WTC11 (cell line): Measurements from ENCODE around the gene TP53I13. TPM values are rescaled to one million over a fixed set of nuclear protein-coding genes. Genes with fewer than 3 reads are reported as not detected.

ENCODE experiments used
- ATAC-seq: fragments of 200-7000 bp; cut with Tn5 transposase; 2 replicates; pipeline ENCODE4 v1.10.0; 2021; ENCODE audit warnings: mild to moderate bottlenecking, moderate library complexity
- CTCF ChIA-PET: fragments of 300-600 bp; sonication (Branson Sonifier 250); formaldehyde crosslinking; loops from one replicate; lab custom pipeline; 2021; ENCODE audit warnings: antibody characterized with exemption; lab: Charles Lee
- POLR2A ChIA-PET: fragments of 350-600 bp; sonication (Branson Sonifier 250); formaldehyde crosslinking; loops from one replicate; lab custom pipeline; 2021; ENCODE audit warnings: antibody characterized with exemption; lab: Charles Lee
- DNase-seq: peaks from one replicate; pipeline ENCODE4 v3.0.0; 2021; ENCODE audit warnings: low spot score
- H3K27ac Mint-ChIP-seq: 2 replicates; pipeline ENCODE4 v1.8.0; 2021; ENCODE audit warnings: mixed read lengths
- H3K27me3 Mint-ChIP-seq: 2 replicates; pipeline ENCODE4 v1.8.0; 2021; ENCODE audit warnings: low read depth, mild to moderate bottlenecking, moderate library complexity, mixed read lengths
- H3K36me3 Mint-ChIP-seq: 2 replicates; pipeline ENCODE4 v1.8.0; 2021; ENCODE audit warnings: mixed read lengths
- H3K4me1 Mint-ChIP-seq: 2 replicates; pipeline ENCODE4 v1.8.0; 2022; ENCODE audit warnings: mixed read lengths
- H3K4me3 Mint-ChIP-seq: 2 replicates; pipeline ENCODE4 v1.8.0; 2021; ENCODE audit warnings: mild to moderate bottlenecking, moderate library complexity, mixed read lengths
- H3K9me3 Mint-ChIP-seq: 2 replicates; pipeline ENCODE4 v1.8.0; 2021; ENCODE audit warnings: mixed read lengths
- ATF3 ChIP-seq: sonication (generic); formaldehyde crosslinking; conservative IDR thresholded peaks from 2 replicates; pipeline ENCODE4 v1.8.1; 2022; ENCODE audit warnings: mild to moderate bottlenecking, missing genetic modification reagents
- ETV6 ChIP-seq: sonication (generic); formaldehyde crosslinking; IDR thresholded peaks from 2 replicates; pipeline ENCODE4 v1.8.1; 2022; ENCODE audit warnings: mild to moderate bottlenecking, missing genetic modification reagents
- FOXP4 ChIP-seq: sonication (generic); formaldehyde crosslinking; IDR thresholded peaks from 2 replicates; pipeline ENCODE4 v1.8.0; 2022; ENCODE audit warnings: mild to moderate bottlenecking, missing genetic modification reagents
- GABPB1 ChIP-seq: sonication (generic); formaldehyde crosslinking; IDR thresholded peaks from 2 replicates; pipeline ENCODE4 v1.8.1; 2023; ENCODE audit warnings: mild to moderate bottlenecking, missing genetic modification reagents
- MLX ChIP-seq: sonication (generic); formaldehyde crosslinking; IDR thresholded peaks from 2 replicates; pipeline ENCODE4 v1.8.1; 2023; ENCODE audit warnings: mild to moderate bottlenecking, missing genetic modification reagents, moderate library complexity
- NFATC4 ChIP-seq: fragments of 250-450 bp; sonication (Bioruptor Pico); IDR thresholded peaks from 2 replicates; pipeline ENCODE4 v1.9.0; 2021; ENCODE audit warnings: mild to moderate bottlenecking
- NFE2L1 ChIP-seq: sonication (generic); formaldehyde crosslinking; IDR thresholded peaks from 2 replicates; pipeline ENCODE4 v1.8.1; 2023; ENCODE audit warnings: missing genetic modification reagents
- NR2C2 ChIP-seq: sonication (generic); formaldehyde crosslinking; IDR thresholded peaks from 2 replicates; pipeline ENCODE4 v1.8.0; 2022; ENCODE audit warnings: mild to moderate bottlenecking, missing genetic modification reagents
- RELA ChIP-seq: sonication (generic); formaldehyde crosslinking; IDR thresholded peaks from 2 replicates; pipeline ENCODE4 v1.8.1; 2022; ENCODE audit warnings: missing genetic modification reagents, mild to moderate bottlenecking, borderline replicate concordance
- RORB ChIP-seq: fragments of 250-450 bp; sonication (Bioruptor Pico); IDR thresholded peaks from 2 replicates; pipeline ENCODE4 v1.9.0; 2021; ENCODE audit warnings: mild to moderate bottlenecking
- SP1 ChIP-seq: sonication (generic); formaldehyde crosslinking; conservative IDR thresholded peaks from 2 replicates; pipeline ENCODE4 v1.8.1; 2022; ENCODE audit warnings: missing genetic modification reagents
- ZNF121 ChIP-seq: sonication (generic); formaldehyde crosslinking; IDR thresholded peaks from 2 replicates; pipeline ENCODE4 v1.8.0; 2023; ENCODE audit warnings: missing genetic modification reagents
- ZSCAN18 ChIP-seq: fragments of 250-450 bp; sonication (Bioruptor Pico); IDR thresholded peaks from 2 replicates; pipeline ENCODE4 v2.1.2; 2022; ENCODE audit warnings: mild to moderate bottlenecking, moderate library complexity
- total RNA-seq: library from RNA; stranded (reverse); gene quantifications from 3 replicates; pipeline ENCODE4 v1.2.3, GENCODE V29; 2021
- TF ChIP-seq, protein P1 (sequence below): sonication (generic); formaldehyde crosslinking; IDR thresholded peaks from 2 replicates; pipeline ENCODE4 v1.8.1; 2022; ENCODE audit warnings: mild to moderate bottlenecking, moderate library complexity, missing genetic modification reagents
- TF ChIP-seq, protein P2 (sequence below): sonication (generic); formaldehyde crosslinking; IDR thresholded peaks from 2 replicates; pipeline ENCODE4 v1.8.1; 2022; ENCODE audit warnings: missing genetic modification reagents, borderline replicate concordance
- TF ChIP-seq, protein P3 (sequence below): sonication (generic); formaldehyde crosslinking; IDR thresholded peaks from 2 replicates; pipeline ENCODE4 v1.8.1; 2023; ENCODE audit warnings: mild to moderate bottlenecking, missing genetic modification reagents
- TF ChIP-seq, protein P4 (sequence below): sonication (generic); formaldehyde crosslinking; IDR thresholded peaks from 2 replicates; pipeline ENCODE4 v1.8.0; 2022; ENCODE audit warnings: mild to moderate bottlenecking, missing genetic modification reagents

TP53I13 gene
- total RNA-seq, 1 experiment from 2014 or later = 41.9 TPM

DNA sequence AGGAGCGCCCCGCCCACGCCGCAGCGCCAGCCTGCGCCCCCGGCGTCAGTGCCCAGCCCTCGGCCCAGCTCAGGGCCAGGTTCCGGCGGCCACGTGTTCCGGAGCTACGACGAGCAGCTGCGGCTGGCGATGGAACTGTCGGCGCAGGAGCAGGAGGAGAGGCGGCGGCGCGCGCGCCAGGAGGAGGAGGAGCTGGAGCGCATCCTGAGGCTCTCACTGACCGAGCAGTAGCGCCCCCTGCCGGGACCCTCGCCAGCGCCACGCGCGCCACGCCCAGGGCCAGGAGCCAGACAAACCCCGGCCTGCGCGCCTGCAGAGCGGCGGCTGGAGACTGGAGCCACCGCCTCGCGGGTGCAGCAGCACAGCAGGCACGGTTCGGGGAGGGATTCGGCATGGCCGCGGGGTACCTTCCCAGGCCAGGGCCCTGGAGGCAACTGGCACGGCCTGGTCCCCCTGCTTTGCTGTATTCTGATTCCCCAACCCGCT, 44.9 kb downstream of the TP53I13 start (continued):
- TF ChIP-seq, protein P1, sequence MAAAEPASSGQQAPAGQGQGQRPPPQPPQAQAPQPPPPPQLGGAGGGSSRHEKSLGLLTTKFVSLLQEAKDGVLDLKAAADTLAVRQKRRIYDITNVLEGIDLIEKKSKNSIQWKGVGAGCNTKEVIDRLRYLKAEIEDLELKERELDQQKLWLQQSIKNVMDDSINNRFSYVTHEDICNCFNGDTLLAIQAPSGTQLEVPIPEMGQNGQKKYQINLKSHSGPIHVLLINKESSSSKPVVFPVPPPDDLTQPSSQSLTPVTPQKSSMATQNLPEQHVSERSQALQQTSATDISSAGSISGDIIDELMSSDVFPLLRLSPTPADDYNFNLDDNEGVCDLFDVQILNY (CRISPR knock-in tag) = peak; percentile 97
- no peak for TF ChIP-seq RORB (CRISPR knock-in tag)
- TF ChIP-seq FOXP4 = peak; percentile 98
- TF ChIP-seq, protein P2, sequence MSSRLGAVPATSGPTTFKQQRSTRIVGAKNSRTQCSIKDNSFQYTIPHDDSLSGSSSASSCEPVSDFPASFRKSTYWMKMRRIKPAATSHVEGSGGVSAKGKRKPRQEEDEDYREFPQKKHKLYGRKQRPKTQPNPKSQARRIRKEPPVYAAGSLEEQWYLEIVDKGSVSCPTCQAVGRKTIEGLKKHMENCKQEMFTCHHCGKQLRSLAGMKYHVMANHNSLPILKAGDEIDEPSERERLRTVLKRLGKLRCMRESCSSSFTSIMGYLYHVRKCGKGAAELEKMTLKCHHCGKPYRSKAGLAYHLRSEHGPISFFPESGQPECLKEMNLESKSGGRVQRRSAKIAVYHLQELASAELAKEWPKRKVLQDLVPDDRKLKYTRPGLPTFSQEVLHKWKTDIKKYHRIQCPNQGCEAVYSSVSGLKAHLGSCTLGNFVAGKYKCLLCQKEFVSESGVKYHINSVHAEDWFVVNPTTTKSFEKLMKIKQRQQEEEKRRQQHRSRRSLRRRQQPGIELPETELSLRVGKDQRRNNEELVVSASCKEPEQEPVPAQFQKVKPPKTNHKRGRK = no peak
- TF ChIP-seq, protein P3, sequence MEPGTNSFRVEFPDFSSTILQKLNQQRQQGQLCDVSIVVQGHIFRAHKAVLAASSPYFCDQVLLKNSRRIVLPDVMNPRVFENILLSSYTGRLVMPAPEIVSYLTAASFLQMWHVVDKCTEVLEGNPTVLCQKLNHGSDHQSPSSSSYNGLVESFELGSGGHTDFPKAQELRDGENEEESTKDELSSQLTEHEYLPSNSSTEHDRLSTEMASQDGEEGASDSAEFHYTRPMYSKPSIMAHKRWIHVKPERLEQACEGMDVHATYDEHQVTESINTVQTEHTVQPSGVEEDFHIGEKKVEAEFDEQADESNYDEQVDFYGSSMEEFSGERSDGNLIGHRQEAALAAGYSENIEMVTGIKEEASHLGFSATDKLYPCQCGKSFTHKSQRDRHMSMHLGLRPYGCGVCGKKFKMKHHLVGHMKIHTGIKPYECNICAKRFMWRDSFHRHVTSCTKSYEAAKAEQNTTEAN (CRISPR knock-in tag) = peak; percentile 92
- no peak for TF ChIP-seq NFATC4 (CRISPR knock-in tag)
- no peak for TF ChIP-seq NR2C2 (CRISPR knock-in tag)
- TF ChIP-seq ATF3 (CRISPR knock-in tag) = 0 out of 2 replicates have a peak, but pooled peaks have one; percentile 70
- peak; percentile 98 for TF ChIP-seq ETV6
- peak; percentile 85; the same call in 1 of the 2 replicates for TF ChIP-seq RELA (CRISPR knock-in tag)
- TF ChIP-seq, all 79 proteins: peak for 47

GRCh38 chr17:29613856-29614255, 45.4 kb downstream of the TP53I13 start:
- POLR2A ChIA-PET = interaction anchor here (0.8 to 1.1 kb wide), 3 partner anchors 9 to 21 kb away, joined by 3 read pairs; partner anchors contain the start of genes ANKRD13B and CORO6
- H3K9me3 Mint-ChIP-seq = no peaks in the 10 kb centered on the region
- H3K4me1 Mint-ChIP-seq = peaks cover 28% of the 10 kb centered on the region
- CTCF ChIA-PET = interaction anchor here (0.6 to 9.2 kb wide), 26 partner anchors 9 to 467 kb away, joined by 3 to 272 read pairs (median 6); partner anchors contain the start of genes ABHD15, ANKRD13B, CORO6 and SSH2
- no peak for TF ChIP-seq ZSCAN18
- 0 out of 2 replicates have a peak, but pooled peaks have one; percentile 10 for TF ChIP-seq ZNF121 (CRISPR knock-in tag)
- TF ChIP-seq, all 79 proteins: peak for 1
- ATAC-seq (peak; percentile 3), DNase-seq (no peak)
- H3K27me3 Mint-ChIP-seq = peaks cover 59% of the 10 kb centered on the region
- H3K4me3 Mint-ChIP-seq = peak overlapping the region; percentile 61
- H3K27ac Mint-ChIP-seq = no peak overlapping the region
- peaks cover 4% of the 10 kb centered on the region; the same call in 1 of the 2 replicates for H3K36me3 Mint-ChIP-seq

GRCh38 chr17:29614349-29615047, 46.0 kb downstream of the TP53I13 start:
- peak overlapping the region; percentile 80 for H3K4me3 Mint-ChIP-seq
- peaks cover 4% of the 10 kb centered on the region; the same call in 1 of the 2 replicates for H3K36me3 Mint-ChIP-seq
- ATAC-seq (no peak), DNase-seq (no peak)
- ChIA-PET CTCF (interaction anchor here (0.9 to 9.2 kb wide), 18 partner anchors 8 to 435 kb away, joined by 3 to 272 read pairs (median 9); partner anchors contain the start of genes ABHD15, ANKRD13B, CORO6 and MYO18A), POLR2A (interaction anchor here (1.3 kb wide), 1 partner anchor 23 kb away, joined by 3 read pairs; no protein-coding TSS in a partner anchor)
- H3K9me3 Mint-ChIP-seq = no peaks in the 10 kb centered on the region
- H3K4me1 Mint-ChIP-seq = peaks cover 30% of the 10 kb centered on the region
- H3K27me3 Mint-ChIP-seq = peaks cover 62% of the 10 kb centered on the region
- H3K27ac Mint-ChIP-seq = no peak overlapping the region
- TF ChIP-seq MLX (no peak), SP1 (CRISPR knock-in tag) (no peak), GABPB1 (CRISPR knock-in tag) (no peak), NFE2L1 (no peak)
- TF ChIP-seq, protein P4, sequence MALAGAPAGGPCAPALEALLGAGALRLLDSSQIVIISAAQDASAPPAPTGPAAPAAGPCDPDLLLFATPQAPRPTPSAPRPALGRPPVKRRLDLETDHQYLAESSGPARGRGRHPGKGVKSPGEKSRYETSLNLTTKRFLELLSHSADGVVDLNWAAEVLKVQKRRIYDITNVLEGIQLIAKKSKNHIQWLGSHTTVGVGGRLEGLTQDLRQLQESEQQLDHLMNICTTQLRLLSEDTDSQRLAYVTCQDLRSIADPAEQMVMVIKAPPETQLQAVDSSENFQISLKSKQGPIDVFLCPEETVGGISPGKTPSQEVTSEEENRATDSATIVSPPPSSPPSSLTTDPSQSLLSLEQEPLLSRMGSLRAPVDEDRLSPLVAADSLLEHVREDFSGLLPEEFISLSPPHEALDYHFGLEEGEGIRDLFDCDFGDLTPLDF (CRISPR knock-in tag) = no peak
- TF ChIP-seq, protein P3 (CRISPR knock-in tag) = no peak
